Astrocyte of the cerebellum (primary cell): Measurements from ENCODE around the gene PLXNB2.

Experiments
- DNase-seq: peaks from one replicate; pipeline ENCODE4 v3.0.0-alpha.2; 2011; ENCODE audit warnings: low read depth
- H3K4me3 ChIP-seq: 2 replicates; pipeline ENCODE4 v1.5.1; 2011; ENCODE audit warnings: mild to moderate bottlenecking, low read depth, low read length, moderate library complexity
- CTCF ChIP-seq: IDR thresholded peaks from 2 replicates; pipeline ENCODE4 v1.5.1; 2012; ENCODE audit warnings: low read length, low read depth, moderate library complexity, mild to moderate bottlenecking; ENCODE audit errors: missing control alignments
- in situ Hi-C: cut with HindIII; loops from 2 replicates; pipeline ENCODE4 v1.10.0; 2017; ENCODE audit warnings: low sequenced_read_pairs

Gene PLXNB2

GRCh38 chr22:50267591-50268390 lies 39.7 kb downstream of the PLXNB2 start:
- DNase-seq, result no peak
- peak; percentile 24 for TF ChIP-seq CTCF
- in situ Hi-C loops, result no loop called here
- peak overlapping the region; percentile 19 for H3K4me3 ChIP-seq

DNA sequence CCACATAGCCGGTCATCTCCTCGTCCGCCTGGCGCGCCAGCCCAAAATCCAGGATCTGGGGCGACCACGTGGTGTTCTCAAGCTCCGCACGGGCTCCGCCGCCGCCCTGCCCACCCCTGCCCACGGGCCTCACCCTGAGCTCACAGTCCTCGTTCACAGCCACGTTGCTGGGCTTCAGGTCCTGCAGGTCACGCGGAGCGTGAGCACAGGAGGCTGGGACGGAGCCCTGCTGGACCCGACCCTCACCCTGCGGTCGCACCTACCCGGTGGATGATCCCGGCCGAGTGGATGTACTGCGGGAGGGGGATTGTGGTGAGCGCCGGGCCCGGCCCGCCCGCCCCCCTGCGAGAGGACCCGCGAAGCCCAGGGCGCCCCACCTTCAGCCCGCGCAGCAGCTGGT lies 40.5 kb downstream of the PLXNB2 start:
- in situ Hi-C loops, result no loop called here
- DNase-seq, result no peak
- TF ChIP-seq CTCF, result no peak
- peak overlapping the region; percentile 19 for H3K4me3 ChIP-seq

- in situ Hi-C loops, result no loop called here
- no peak for TF ChIP-seq CTCF
- DNase-seq, result no peak
Observed at GRCh38 chr22:50264946-50265669, 42.3 kb downstream of the PLXNB2 start.

GRCh38 chr22:50264104-50264745 lies 43.2 kb downstream of the PLXNB2 start:
- in situ Hi-C loops, result no loop called here
- DNase-seq, result no peak

More at GRCh38 chr22:50264946-50265669, 42.3 kb downstream of the PLXNB2 start:
- H3K4me3 ChIP-seq, result no peak overlapping the region

GRCh38 chr22:50262973-50263617 lies 44.4 kb downstream of the PLXNB2 start:
- no peak for DNase-seq
- in situ Hi-C loops, result no loop called here
- no peak for TF ChIP-seq CTCF
- H3K4me3 ChIP-seq, result no peak overlapping the region

More at GRCh38 chr22:50264104-50264745, 43.2 kb downstream of the PLXNB2 start:
- no peak for TF ChIP-seq CTCF
- no peak overlapping the region for H3K4me3 ChIP-seq

- TF ChIP-seq CTCF, result no peak
- H3K4me3 ChIP-seq, result no peak overlapping the region
- in situ Hi-C loops, result no loop called here
- no peak for DNase-seq
Observed at GRCh38 chr22:50262460-50262911, 45.0 kb downstream of the PLXNB2 start.
